ENCODE results near the gene MTF1.
A peak's percentile ranks its signal among the peaks of the same experiment; 100 is the strongest.

MTF1 gene

DNA sequence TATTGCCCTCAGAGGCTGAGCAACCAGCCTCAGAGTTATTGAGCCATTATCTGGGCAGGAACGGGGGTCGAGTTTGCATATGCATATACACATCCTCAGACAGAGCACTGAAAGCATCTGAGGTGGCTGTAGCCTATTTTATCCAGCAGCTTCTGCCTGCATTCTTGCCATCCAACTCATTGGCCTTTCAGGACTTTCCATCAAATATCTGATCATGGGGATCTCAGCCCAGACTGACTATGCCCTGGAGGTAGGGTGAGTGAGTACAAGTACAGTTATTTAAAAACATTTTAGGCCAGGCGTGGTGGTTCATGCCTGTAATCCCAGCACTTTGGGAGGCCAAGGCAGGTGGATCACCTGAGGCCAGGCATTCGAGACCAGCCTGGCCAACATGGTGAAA lies 1.8 kb upstream of the MTF1 start:
- H3K4me1 ChIP-seq (ENCODE audit: insufficient read depth, low read length) = peaks cover 15% of the 10 kb centered on the region
- H3K27me3 ChIP-seq (ENCODE audit: insufficient read depth, low read length) = no peaks in the 10 kb centered on the region
- H2AFZ ChIP-seq (ENCODE audit: low read depth, low read length) = no peak overlapping the region
- no peak overlapping the region for H3K4me3 ChIP-seq (ENCODE audit: low read length)
- peaks cover 35% of the 10 kb centered on the region for H3K36me3 ChIP-seq (ENCODE audit: insufficient read depth, low read length)
- H3K9me3 ChIP-seq (ENCODE audit: low read length) = no peaks in the 10 kb centered on the region

- Histone ChIP-seq H3K27me3 (ENCODE audit: insufficient read depth, low read length) (no peaks in the 10 kb centered on the region), H3K4me1 (ENCODE audit: insufficient read depth, low read length) (peaks cover 15% of the 10 kb centered on the region), H3K4me3 (ENCODE audit: low read length) (peak overlapping the region; percentile 97), H2AFZ (ENCODE audit: low read depth, low read length) (no peak overlapping the region), H3K36me3 (ENCODE audit: insufficient read depth, low read length) (peaks cover 34% of the 10 kb centered on the region), H3K9me3 (ENCODE audit: low read length) (no peaks in the 10 kb centered on the region)
Observed at GRCh38 chr1:37860346-37860666, 914 bp upstream of the MTF1 start.

- Histone ChIP-seq H3K27me3 (ENCODE audit: insufficient read depth, low read length) (no peaks in the 10 kb centered on the region), H3K4me3 (ENCODE audit: low read length) (peak overlapping the region; percentile 97), H3K4me1 (ENCODE audit: insufficient read depth, low read length) (peaks cover 15% of the 10 kb centered on the region), H3K36me3 (ENCODE audit: insufficient read depth, low read length) (peaks cover 34% of the 10 kb centered on the region), H3K9me3 (ENCODE audit: low read length) (no peaks in the 10 kb centered on the region), H2AFZ (ENCODE audit: low read depth, low read length) (peak overlapping the region; percentile 79)
Observed at GRCh38 chr1:37858931-37859506, 373 bp downstream of the MTF1 start.

DNA sequence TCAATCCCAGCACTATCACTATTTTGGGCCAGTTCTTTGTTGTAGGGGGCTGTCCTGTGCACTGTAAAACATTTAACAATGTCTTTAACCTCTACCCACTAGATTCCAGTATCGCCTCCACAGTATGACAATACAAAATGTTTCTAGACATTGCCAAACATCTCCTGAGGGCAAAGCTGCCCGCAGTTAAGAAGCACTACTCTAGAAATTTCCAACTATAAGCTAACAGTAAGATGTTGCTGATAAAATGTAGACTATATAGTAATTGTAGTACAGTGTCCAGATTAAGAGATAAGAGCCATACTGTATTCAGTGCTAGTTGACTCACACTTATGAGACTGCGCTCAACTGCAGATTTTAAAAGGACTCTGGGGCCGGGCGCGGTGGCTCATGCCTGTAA lies 5.0 kb downstream of the MTF1 start:
- Histone ChIP-seq H3K4me3 (ENCODE audit: low read length) (no peak overlapping the region), H3K27me3 (ENCODE audit: insufficient read depth, low read length) (no peaks in the 10 kb centered on the region), H3K36me3 (ENCODE audit: insufficient read depth, low read length) (peaks cover 37% of the 10 kb centered on the region), H3K4me1 (ENCODE audit: insufficient read depth, low read length) (peaks cover 12% of the 10 kb centered on the region), H3K9me3 (ENCODE audit: low read length) (no peaks in the 10 kb centered on the region), H2AFZ (ENCODE audit: low read depth, low read length) (no peak overlapping the region)

GRCh38 chr1:37853157-37853556 lies 6.2 kb downstream of the MTF1 start:
- H3K4me3 ChIP-seq (ENCODE audit: low read length) = no peak overlapping the region
- H3K9me3 ChIP-seq (ENCODE audit: low read length) = no peaks in the 10 kb centered on the region
- no peaks in the 10 kb centered on the region for H3K27me3 ChIP-seq (ENCODE audit: insufficient read depth, low read length)
- no peak overlapping the region for H2AFZ ChIP-seq (ENCODE audit: low read depth, low read length)
- H3K36me3 ChIP-seq (ENCODE audit: insufficient read depth, low read length) = peaks cover 37% of the 10 kb centered on the region
- peaks cover 3% of the 10 kb centered on the region for H3K4me1 ChIP-seq (ENCODE audit: insufficient read depth, low read length)

DNA sequence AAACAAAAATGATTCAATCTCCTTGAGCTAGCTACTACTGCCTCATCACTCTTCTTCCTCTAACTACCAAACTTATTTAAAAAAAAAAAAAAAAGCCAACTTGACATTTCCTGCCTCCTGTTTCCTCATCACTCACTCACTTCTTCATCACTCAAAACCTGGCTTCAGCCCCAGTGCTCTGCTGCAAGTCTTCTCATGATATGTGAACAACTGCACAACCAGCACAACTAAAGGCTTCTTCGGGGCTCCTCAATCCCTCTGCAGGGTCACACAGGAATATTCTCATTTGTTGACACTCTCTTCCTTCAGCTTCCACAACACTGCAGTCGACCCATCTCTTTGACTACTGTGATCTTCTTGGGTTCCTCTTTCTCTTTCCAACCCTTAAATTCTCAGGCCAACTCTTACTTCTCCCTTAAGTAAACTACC lies 7.6 kb downstream of the MTF1 start:
- no peaks in the 10 kb centered on the region for H3K4me1 ChIP-seq (ENCODE audit: insufficient read depth, low read length)
- H2AFZ ChIP-seq (ENCODE audit: low read depth, low read length) = no peak overlapping the region
- no peaks in the 10 kb centered on the region for H3K9me3 ChIP-seq (ENCODE audit: low read length)
- H3K4me3 ChIP-seq (ENCODE audit: low read length) = no peak overlapping the region
- H3K27me3 ChIP-seq (ENCODE audit: insufficient read depth, low read length) = no peaks in the 10 kb centered on the region
- peaks cover 30% of the 10 kb centered on the region for H3K36me3 ChIP-seq (ENCODE audit: insufficient read depth, low read length)

DNA sequence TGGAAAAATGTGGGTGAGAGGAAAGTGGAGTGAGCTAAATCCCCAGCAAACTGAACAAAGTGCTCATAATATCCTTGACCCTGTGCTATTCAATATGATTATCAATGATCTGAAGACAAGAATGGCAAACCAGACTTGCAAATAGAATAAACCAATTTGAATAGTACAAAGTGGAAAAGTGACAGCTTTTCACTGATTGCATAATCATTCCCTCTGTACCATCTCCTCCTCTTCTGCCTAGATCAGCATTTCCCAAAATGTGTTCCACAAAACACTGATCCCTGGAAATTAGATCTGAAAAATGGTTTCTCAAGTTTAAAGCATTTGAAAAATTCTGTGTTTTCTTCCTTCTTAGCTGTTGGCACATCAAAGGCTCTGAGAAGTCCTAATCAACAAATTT lies 8.1 kb downstream of the MTF1 start:
- Histone ChIP-seq H3K27me3 (ENCODE audit: insufficient read depth, low read length) (no peaks in the 10 kb centered on the region), H3K9me3 (ENCODE audit: low read length) (no peaks in the 10 kb centered on the region), H3K36me3 (ENCODE audit: insufficient read depth, low read length) (peaks cover 27% of the 10 kb centered on the region), H3K4me1 (ENCODE audit: insufficient read depth, low read length) (no peaks in the 10 kb centered on the region), H2AFZ (ENCODE audit: low read depth, low read length) (no peak overlapping the region), H3K4me3 (ENCODE audit: low read length) (no peak overlapping the region)

- H3K27me3 ChIP-seq (ENCODE audit: insufficient read depth, low read length) = no peaks in the 10 kb centered on the region
- H3K36me3 ChIP-seq (ENCODE audit: insufficient read depth, low read length) = peaks cover 23% of the 10 kb centered on the region
- no peaks in the 10 kb centered on the region for H3K4me1 ChIP-seq (ENCODE audit: insufficient read depth, low read length)
Observed at GRCh38 chr1:37850352-37850955, 8.9 kb downstream of the MTF1 start.

DNA sequence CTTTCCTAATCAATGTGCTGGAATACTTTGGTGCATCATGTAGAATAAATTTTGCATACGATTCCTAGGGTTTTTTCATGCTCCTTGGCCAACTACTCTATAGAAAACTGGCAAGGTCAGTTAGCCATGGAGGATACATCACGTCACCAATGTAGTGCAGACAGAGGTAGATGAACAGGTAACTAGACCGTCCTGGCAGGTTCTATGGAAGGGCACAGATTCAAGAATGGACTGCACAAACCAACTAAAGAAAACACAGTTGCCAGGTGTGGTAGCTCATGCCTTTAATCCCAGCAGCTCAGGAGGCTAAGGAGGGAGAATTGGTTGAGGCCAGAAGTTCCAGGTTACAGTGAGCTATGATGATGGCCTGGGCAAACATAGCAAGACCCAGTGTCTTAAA lies 9.9 kb downstream of the MTF1 start:
- H3K4me1 ChIP-seq (ENCODE audit: insufficient read depth, low read length) = no peaks in the 10 kb centered on the region
- no peaks in the 10 kb centered on the region for H3K9me3 ChIP-seq (ENCODE audit: low read length)
- no peak overlapping the region for H3K4me3 ChIP-seq (ENCODE audit: low read length)
- H2AFZ ChIP-seq (ENCODE audit: low read depth, low read length) = no peak overlapping the region
- H3K36me3 ChIP-seq (ENCODE audit: insufficient read depth, low read length) = peaks cover 20% of the 10 kb centered on the region
- no peaks in the 10 kb centered on the region for H3K27me3 ChIP-seq (ENCODE audit: insufficient read depth, low read length)

More at GRCh38 chr1:37850352-37850955, 8.9 kb downstream of the MTF1 start:
- H3K4me3 ChIP-seq (ENCODE audit: low read length) = no peak overlapping the region
- no peak overlapping the region for H2AFZ ChIP-seq (ENCODE audit: low read depth, low read length)
- H3K9me3 ChIP-seq (ENCODE audit: low read length) = no peaks in the 10 kb centered on the region

DNA sequence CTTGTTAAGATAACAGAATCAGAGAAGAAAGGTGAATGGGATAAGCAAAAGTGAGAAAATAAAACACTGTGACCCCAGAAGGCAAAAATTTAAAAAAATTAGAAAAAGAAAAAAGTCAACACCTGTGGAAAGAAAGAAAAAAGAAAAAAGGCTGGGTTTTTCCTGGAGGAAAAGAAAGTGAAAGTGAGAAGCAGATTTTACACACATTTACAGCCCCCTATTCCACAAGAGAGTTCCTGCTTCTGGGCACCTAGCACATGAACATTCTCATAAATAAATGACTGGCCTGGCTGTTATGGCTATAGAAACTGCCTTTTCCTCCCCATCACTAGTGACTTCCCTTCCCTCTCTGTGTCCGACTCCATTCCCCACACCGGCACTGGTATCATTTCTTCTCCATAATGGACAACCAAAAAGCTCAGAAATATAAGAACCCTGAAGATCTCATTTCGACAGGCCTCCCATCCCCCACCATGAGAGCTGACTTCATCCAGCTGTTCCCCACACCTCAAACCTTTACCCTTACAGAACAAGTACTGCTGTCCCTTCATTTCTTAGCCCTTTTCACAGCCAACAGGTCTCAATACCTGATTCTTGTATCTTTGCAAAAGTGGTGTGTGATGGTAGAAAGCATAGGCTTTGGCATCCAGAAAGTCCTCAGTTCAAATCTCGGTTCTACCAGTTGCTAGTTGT lies 12.6 kb downstream of the MTF1 start:
- Histone ChIP-seq H2AFZ (ENCODE audit: low read depth, low read length) (no peak overlapping the region), H3K4me1 (ENCODE audit: insufficient read depth, low read length) (no peaks in the 10 kb centered on the region), H3K4me3 (ENCODE audit: low read length) (no peak overlapping the region), H3K27me3 (ENCODE audit: insufficient read depth, low read length) (no peaks in the 10 kb centered on the region), H3K9me3 (ENCODE audit: low read length) (no peaks in the 10 kb centered on the region), H3K36me3 (ENCODE audit: insufficient read depth, low read length) (peaks cover 12% of the 10 kb centered on the region)

DNA sequence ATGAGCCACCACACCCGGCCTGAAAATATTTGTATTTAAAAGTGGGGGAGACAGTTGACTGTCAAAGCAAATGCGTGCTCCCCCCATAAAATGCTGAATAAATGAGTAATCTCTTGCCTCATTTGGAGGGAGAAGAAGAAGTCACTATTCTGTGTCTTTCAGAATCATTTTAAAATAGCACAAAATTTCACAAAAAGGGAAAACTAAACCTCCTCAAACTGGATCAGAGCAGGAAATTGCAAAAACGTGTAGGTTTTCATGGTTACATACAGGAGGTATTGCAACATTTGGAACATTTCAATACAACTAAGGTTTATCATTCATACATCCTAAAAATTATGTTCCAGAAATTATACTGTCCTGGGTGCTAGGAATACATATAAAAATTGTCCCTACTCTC lies 13.6 kb downstream of the MTF1 start:
- Histone ChIP-seq H3K27me3 (ENCODE audit: insufficient read depth, low read length) (no peaks in the 10 kb centered on the region), H3K9me3 (ENCODE audit: low read length) (no peaks in the 10 kb centered on the region), H3K36me3 (ENCODE audit: insufficient read depth, low read length) (peaks cover 12% of the 10 kb centered on the region), H2AFZ (ENCODE audit: low read depth, low read length) (no peak overlapping the region), H3K4me3 (ENCODE audit: low read length) (no peak overlapping the region), H3K4me1 (ENCODE audit: insufficient read depth, low read length) (no peaks in the 10 kb centered on the region)

- H2AFZ ChIP-seq (ENCODE audit: low read depth, low read length) = no peak overlapping the region
- no peaks in the 10 kb centered on the region for H3K27me3 ChIP-seq (ENCODE audit: insufficient read depth, low read length)
- no peaks in the 10 kb centered on the region for H3K9me3 ChIP-seq (ENCODE audit: low read length)
- peaks cover 10% of the 10 kb centered on the region for H3K36me3 ChIP-seq (ENCODE audit: insufficient read depth, low read length)
- H3K4me3 ChIP-seq (ENCODE audit: low read length) = no peak overlapping the region
- no peaks in the 10 kb centered on the region for H3K4me1 ChIP-seq (ENCODE audit: insufficient read depth, low read length)
Observed at GRCh38 chr1:37845049-37845646, 14.2 kb downstream of the MTF1 start.

- Histone ChIP-seq H3K4me3 (ENCODE audit: low read length) (no peak overlapping the region), H2AFZ (ENCODE audit: low read depth, low read length) (no peak overlapping the region), H3K36me3 (ENCODE audit: insufficient read depth, low read length) (peaks cover 11% of the 10 kb centered on the region), H3K9me3 (ENCODE audit: low read length) (no peaks in the 10 kb centered on the region), H3K27me3 (ENCODE audit: insufficient read depth, low read length) (no peaks in the 10 kb centered on the region), H3K4me1 (ENCODE audit: insufficient read depth, low read length) (no peaks in the 10 kb centered on the region)
Observed at GRCh38 chr1:37844536-37844935, 14.9 kb downstream of the MTF1 start.

Data from neuron (in vitro differentiated cells).